NCI-H510A (cell line): Measurements from ENCODE around the gene FKBP7.
"Not testable (repeated sequence)": the region's sequence is repeated elsewhere in the genome, so short reads cannot be mapped to it uniquely, and the experiment has no call there.

Experiments
- DNase-seq: peaks from one replicate; lab custom pipeline; 2025; lab: John Stamatoyannopoulos, UW

The FKBP7 gene

DNA sequence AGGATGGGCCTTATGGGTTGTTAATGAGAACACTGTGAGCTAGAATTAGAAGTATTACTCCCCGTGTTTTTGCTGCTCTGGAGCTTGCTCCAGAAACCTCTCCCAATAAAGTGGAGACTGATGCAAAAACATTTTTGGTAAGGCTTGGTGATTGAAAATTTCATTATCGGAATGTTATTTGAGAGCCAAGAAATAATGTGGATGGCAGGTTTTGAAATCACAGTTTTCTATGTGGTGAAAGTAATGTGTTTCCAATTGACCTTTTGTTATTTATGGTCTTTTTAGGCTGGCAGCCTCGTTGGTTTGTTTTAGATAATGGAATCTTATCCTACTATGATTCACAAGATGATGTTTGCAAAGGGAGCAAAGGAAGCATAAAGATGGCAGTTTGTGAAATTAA, 7.0 kb upstream of the FKBP7 start:
- DNase-seq = no peak

DNA sequence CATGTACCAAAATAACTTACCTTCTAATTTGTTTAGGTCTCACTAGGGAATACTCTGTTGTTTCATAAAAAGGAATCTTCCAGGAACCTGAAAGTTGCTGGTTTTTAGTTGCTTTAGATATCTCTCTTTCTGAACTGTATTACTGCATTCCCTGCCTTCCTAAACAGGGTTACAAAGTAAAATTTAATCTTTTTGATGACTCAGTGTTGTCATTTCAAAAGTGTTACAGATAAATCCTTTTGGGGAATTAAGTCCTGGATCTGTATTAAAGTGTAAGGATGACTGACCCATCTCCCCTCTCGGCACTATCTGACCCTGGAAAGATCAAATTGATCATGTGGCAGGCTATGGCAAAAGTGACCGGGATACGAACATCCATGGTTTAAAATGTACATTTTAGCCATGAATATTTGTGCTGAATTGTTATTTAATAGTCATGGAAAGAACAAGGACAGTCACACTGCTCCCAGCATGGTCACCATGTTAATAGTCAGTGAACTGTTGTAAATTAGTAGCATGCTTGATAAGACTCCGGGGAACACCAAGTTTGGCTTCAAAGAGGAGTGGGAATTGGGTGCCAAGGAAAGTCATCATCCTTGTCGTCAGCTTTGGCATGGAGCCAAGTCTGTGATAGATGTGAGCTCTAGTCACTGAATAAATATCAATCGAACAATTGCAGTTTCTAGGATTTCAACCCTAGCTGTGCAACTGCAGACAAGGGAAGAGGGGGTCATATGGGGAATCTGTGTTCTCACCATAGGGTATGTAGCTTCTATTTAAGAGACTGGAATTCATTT, 6.0 kb upstream of the FKBP7 start:
- peak; percentile 86 for DNase-seq

DNA sequence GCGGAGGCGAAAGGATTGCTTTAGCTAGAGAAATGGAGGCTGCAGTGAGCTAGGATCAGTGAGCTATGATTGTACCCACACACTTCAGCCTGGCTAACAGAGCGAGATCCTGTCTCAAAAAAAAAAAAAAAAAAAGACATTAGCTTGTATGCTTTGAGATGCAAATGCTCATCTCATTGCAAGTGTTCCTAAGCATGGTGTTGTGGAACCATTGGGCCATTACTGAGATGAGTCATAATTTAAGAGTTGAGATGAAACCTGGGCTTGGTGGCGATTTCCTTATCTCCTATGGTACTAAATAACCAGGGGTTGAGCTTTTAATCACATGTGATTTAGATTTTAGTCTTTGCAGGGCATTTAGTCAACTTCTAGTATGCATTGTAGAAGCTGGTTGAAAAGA, 4.0 kb upstream of the FKBP7 start:
- DNase-seq = no peak

DNA sequence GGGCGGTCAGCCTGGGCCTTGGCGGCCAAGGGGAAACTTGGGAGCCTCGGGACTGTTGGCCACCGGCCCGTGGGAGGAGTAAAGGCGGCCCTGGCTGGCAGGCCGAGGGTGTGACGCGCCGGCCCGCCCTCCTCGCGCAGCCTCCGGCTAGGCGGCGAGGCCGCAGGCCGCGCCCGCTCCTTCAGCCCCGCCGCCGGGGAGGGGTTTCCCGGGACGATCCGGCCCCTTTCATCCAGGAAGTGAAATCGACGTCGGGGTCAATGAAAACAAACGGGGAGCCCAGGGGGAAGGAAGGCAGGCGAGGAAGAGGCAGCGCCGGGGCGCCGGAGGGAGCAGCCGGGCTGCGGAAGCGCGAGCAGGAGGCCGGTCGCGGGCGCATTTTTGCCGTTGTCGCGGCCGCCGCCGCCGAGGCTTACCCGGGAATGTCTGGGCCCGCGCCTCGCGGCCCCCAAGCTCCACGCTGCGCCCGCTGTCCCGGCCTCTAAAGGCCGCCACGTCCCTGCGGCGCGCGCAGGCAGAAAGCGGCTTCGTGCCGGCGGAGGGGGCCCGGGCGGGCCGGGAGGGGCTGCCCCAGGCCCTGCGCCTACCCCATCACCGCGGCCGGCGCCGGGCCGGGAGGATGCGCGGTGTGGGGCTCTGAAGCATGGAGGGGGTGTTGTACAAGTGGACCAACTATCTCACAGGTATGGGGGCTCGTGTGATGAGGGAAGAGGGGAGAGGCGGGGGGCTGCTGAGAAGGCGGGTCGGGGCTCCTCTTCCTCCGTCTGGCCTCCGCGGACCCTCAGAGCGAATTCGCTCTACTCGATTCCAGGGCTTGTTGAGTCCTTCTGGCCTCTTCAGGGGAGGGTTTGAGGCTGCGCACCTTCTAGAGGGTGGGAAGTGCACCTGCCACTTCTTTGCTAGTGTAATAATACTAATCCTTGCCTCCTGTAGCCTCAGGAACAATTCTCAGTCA, 2.1 kb upstream of the FKBP7 start, which contains the start of gene PLEKHA3:
TSS of gene PLEKHA3 (plus strand) at position 231 of the 955 bp plus-strand sequence. CDS start at position 644, 413 bp downstream.
- peak; percentile 99 for DNase-seq

DNA sequence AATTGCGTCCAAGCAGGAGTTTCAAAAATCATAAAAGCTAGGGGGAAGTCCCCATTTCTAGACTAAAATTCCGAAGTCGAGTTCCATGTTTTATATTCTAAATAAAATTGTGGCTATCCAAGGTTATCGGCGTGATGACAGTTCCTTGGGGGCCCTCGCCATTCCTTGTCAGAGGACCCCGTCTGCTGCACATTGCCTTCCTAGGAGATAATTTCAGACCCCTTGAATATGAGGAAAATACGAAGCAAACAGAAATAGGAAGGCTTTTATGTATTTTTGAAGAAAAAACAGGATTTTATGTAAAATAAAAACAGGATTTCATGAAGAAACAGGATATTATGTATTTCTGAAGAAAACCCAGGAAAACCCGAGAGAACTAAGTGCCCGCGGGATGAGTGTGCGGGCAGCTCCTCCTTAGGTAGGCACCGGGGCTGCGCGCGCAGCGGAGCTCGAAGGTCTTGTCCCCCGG, 1.4 kb upstream of the FKBP7 start:
- no peak for DNase-seq

DNA sequence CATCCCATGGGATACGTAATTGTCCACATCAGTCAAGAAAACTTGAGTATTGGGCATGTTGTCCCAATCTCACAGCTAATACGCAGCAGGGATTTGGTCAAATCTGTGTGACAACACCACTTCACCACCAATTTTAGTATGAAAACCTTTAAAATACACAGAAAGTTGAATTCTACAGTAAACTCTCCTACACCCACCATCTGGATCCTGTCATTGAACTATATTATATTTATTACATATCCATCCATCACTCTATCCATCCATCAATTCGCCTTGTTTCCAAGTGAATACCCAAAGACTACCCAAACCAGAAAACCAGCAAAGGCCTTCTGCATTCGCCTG, 846 bp upstream of the FKBP7 start:
- DNase-seq = no peak

DNA sequence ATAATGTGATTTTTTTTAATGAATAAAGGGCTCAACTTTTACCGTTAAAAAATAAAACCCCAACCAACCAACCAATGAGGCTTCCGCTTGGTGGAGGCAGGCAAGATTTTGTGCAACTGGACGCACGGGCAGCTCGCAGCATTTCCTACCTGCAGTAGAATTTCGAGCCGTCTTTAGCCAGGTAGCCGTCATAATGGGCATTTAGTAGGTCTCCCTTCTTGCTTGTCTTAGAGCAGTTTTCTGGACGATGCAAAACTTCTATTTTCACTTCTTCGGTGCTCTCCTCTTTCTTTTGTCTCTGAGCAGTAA, 316 bp downstream of the FKBP7 start:
- no peak for DNase-seq

DNA sequence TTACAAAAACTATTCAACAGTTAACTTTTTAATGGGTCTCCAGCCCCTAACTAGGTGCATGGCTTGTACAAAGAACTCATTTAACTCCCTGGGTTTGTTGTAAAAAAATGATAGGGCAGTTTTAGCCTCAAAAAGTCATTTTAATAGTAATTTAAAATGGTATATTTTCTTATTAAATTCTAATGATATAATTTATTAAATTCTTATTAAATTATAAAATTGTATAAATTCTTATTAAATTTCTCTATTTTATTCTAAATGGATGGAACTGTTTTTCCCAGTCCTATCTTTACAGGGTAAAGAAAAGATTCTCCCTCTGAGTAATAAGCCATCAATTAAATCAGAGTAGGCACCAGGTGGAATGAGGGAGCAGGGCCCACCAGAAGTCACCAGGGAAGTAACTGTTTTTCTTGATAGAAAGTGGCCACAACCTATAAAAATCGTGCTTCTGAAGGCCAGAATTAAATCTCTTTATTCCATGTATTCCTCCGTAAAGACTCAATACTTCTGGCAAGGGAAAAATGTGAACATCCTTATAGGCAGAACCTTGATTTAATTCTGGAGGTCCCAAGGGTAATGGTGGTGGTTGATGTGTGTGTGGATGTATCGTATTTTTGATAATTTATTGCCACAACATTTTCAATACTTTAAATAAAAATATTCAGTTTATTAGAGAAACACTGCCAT, 814 bp downstream of the FKBP7 start:
- DNase-seq = no peak

DNA sequence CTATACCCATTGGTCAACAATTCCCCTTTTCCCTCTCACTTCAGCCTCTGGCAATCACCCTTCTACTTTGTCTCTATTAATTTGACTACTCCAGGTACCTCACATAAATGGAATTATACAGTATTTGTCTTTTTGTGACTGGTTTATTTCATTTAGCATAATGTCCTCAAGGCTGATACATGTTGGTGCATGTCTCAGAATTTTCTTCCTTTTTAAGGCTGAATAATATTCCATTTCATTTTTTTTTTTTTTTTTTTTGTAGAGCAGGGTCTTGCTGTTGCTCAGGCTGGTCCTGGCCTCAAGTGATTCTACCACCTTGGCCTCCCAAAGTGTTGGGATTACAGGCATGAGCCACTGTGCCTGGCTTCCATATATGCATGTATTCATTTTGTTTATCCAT, 1.9 kb downstream of the FKBP7 start:
- no peak for DNase-seq

DNA sequence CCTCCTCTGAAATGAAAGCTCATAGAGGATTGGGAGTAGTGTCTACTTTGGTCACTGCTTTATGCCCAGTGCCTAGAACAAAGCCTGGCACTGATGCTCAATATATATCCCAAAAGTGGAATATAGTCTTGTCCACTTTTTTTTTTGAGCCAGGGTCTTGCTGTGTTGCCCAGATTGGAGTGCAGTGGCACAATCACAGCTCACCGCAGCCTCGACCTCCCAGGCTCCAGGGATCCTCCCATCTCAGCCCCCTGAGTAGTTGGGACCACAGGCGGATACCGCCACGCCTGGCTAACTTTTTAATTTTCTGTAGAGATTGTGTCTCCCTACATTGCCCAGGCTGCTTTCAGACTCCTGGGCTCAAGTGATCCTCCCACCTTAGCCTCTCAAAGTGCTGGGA, 3.8 kb downstream of the FKBP7 start:
- DNase-seq = no peak

DNA sequence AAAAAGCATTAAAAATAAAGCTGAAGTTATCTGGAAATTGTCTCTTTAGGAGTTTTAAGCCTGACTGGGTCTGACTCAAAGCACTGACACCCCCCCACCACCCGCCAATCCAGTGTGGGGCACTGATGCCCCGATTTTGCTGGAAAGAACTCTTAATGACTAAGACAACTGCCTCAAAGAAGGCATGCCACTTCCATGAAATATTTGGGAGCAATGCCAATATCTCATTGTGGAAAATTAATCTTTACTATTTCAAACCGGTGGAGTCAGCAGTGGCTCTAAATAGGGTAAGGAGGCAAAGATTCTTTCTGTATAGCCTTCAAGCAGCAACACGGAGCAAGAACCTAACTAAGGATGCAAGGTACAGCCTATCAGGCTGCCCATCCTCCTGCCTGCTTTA, 4.5 kb downstream of the FKBP7 start:
- no peak for DNase-seq

DNA sequence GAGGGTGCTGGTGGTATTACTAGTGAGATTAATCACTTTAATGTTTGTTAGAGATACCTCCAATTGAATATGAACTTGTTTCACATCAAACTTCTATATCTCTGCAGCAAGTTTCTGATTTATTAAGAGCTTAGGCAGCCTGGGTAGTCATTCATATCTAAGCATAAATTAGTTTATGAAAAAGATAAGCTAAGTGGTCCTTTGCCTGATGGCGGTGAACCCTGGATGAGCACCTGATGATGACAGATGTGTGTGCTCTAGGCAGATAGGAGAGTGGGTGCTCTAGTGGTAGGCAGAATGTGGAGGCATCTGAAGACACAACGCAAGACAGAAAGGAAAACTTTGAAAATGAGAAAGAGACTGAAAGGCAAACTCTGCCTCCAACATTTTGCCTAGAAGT, 5.0 kb downstream of the FKBP7 start:
- DNase-seq = no peak

DNA sequence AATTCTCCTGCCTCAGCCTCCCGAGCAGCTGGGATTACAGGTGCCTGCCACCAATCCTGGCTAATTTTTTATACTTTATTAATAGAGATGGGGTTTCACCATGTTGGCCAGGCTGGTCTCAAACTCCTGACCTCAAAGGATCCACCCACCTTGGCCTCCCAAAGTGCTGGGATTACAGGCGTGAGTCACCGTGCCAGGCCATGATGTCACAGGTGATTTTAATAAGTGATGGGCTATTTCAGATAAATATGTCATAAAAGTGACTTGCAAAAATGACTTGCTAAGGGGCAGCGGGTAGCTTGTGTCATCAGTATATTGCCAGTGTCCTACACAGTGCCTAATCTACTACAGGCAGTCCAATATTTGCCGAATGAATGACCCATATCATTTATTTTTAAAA, 7.1 kb downstream of the FKBP7 start:
- DNase-seq = not testable (repeated sequence)

DNA sequence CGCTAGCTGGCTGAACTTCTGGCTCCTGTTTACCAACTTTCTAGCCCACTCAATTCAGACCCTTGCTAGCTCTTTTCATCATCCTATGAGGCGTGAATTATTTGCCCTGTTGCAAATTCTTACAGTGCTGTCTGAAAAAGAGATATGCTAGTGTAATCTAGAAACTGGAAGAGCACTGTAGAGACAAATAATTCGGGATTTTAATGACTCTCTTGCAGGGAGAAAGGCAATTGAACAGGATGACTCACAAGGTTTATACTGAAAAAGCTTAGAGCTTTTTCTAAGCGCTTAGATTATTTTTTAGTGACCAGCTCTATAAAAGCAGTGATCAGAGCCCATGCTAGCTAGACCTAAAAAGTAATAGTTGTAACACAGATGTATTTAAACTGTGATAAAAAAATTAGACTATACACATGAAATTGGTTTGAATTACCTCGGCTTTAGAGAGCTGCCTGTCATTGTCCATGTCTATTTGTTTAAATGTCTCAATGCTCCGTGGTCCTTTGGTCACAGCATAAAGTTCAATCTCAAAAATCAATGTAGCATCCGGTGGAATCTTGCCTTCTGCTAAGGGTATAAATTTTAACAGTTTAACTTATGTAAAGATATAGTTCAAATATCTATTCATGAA, 9.1 kb downstream of the FKBP7 start:
- no peak for DNase-seq

DNA sequence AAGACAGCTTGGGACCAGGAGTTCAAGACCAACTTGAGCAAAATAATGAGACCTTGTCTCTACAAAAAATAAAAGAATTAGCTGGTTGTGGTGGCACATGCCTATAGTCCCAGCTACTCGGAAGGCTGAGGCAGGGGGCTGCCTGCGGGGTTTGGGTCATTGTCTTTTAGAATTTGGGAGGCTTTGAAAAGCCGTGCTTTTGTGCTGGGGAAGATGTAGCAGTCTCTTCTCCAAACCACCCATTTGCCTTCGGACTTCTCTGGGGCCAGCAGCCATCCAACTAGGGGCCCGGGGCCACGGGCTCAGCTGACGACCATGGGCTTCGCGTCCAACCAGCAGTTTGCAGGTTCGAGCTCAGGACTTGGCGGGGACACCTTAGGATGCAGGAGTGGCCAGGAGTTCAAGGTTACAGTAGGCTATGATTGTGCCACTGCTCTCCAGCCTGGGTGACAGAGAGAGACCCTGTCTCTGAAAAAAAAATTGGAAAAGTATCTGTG, 21.0 kb downstream of the FKBP7 start:
- no peak for DNase-seq

DNA sequence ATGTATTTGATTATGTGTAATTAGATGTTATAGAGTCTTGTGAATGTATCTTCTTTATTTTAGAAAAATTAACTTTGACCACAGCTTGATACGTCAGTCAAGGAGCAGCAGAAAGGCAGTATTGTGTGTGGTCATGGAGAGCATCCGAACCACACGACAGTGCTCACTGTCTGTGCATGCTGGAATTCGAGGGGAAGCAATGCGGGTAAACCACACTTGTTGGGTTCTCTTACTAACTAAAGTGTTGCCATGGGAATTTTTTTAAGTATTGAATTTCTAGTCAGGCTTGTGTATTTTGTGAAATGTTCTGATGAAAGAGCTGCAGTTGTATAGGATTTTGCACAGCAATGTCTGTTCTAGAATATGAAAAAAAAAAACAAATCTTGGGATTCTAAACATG, 22.5 kb downstream of the FKBP7 start:
- DNase-seq = no peak

DNA sequence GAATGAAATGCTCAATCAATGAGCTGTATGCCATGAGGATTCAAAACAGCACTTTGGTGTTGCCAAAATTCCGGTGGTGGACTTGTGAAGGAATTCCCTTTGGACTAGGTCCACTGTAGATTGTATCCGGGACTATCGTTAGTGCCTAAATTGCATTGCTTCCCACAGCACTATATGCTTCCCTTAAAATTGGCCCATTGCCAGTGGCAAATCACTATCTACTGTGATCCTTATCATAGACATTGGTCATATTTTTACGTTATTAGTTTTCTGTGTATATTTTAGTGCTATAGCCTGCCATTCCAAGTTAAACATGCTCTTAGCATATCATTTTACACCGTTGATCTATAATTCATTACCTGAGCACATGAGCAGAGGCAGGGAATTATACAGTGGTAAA, 25.5 kb downstream of the FKBP7 start:
- DNase-seq = no peak

DNA sequence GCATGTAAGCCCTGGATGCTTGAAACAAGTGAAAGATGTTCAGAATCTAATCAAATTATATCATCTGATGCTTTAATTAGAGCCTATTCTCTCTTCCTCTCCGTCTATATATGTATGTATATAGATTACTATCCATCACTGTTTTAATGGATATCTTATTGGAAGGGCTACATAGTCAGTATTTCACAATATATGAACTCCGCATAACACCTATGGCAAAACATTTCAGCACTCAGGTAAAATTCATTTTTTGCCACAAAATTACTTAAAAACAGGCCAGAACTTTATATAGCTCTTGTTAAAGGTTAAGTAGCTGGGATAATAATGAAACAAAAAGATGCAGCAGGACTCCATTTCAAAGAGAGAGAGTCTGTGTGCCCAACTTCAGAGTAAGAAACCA, 26.1 kb downstream of the FKBP7 start:
- DNase-seq = no peak

DNA sequence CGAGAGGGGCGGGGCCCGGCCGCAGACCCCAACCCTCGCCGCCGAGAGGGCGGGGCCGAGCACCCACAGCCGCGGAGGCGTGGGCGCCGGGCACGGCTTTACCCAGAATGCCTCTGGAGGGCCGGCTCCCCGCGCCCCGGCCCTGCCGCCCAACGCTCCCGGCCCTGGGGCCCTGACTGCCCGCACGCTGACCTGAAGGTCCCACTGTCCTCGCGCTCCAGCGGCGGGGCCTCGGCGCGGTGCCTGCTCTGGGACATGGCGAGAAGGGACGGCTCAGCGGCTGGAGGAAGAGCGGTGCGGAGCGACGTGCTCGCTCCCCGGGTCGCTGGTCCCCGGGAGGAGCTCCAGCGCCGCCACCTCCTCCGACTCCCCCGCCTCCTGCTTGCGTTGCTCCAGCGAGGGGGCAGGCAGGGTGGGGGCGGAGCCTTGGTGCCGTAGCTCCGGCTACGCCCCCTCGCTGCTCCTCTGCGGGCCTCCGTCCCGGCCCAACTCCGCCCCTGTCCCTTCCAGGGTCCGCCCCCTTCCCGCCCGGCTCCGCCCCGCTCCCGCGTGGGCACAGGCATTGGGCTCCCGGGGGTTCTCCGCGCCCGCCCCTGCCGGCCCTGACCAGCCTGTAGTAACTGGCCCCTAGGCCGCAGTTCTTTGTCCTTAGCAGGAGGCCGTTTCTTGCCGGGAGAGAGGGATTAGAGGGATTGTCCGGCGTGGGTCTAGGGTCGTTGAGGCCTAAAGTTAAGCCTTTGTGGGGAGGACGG, 27.4 kb downstream of the FKBP7 start, which contains the start of the genes PJVK and PRKRA:
TSS of gene PJVK (plus strand) at position 605 of the 752 bp plus-strand sequence. CDS start 2,032 bp downstream, outside the sequence.
TSS of gene PRKRA (minus strand) at position 402 of the 752 bp plus-strand sequence. CDS start at position 257, 145 bp downstream.
- DNase-seq = peak; percentile 98

DNA sequence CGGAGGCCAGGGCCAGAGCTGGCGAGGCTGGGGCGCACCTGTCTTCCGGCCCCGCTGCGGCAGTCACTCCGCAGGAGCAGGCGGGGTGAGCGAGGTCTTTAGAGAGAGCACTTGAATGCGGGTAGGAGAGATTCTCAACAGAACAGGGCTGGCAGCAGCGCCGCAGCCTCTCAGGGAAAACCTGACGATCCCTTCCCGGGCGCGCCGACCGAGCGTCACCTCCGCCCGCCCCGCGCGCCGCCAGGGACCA, 28.0 kb downstream of the FKBP7 start:
- DNase-seq = peak; percentile 97
